GM12878 (cell line): ENCODE measurements around the gene SCN8A. TPM values are rescaled to one million over a fixed set of nuclear protein-coding genes. Genes with fewer than 3 reads are reported as not detected.
"Not testable (repeated sequence)": the region's sequence is repeated elsewhere in the genome, so short reads cannot be mapped to it uniquely, and the experiment has no call there.

Experiments used
- ATAC-seq: fragments of 200-7000 bp; cut with Tn5 transposase; 3 replicates; pipeline ENCODE4 v1.9.1; 2020; ENCODE audit warnings: mild to moderate bottlenecking, moderate library complexity
- BruUV-seq: library from RNA; stranded (reverse); fragments of 400-500 nt; replicated peaks from 2 replicates; lab custom pipeline; 2021; lab: Mats Ljungman, UMichigan
- CTCF ChIA-PET: fragments of 300-600 bp; sonication (Branson Sonifier 250); formaldehyde crosslinking; extraction: SDS; loops from one replicate; lab custom pipeline; 2021; ENCODE audit warnings: inconsistent platforms; lab: Yijun Ruan, JAX
- POLR2A ChIA-PET: fragments of 350-600 bp; formaldehyde crosslinking; extraction: SDS; loops from one replicate; lab custom pipeline; 2021; ENCODE audit warnings: inconsistent platforms; lab: Charles Lee
- RAD21 ChIA-PET: fragments of 300-600 bp; sonication (Branson Sonifier 250); formaldehyde crosslinking; loops from one replicate; lab custom pipeline; 2023; ENCODE audit warnings: antibody characterized with exemption; ENCODE audit not compliant: unreplicated experiment; lab: Charles Lee
- SMC1A ChIA-PET: fragments of 300-600 bp; sonication (Branson Sonifier 250); formaldehyde crosslinking; loops from one replicate; lab custom pipeline; 2023; ENCODE audit not compliant: unreplicated experiment, uncharacterized antibody; lab: Charles Lee
- DNase-seq: peaks from one replicate; pipeline ENCODE4 v3.0.0-alpha.2; 2011; ENCODE audit warnings: low read depth, low spot score
- FAIRE-seq: peaks from 3 replicates; lab custom pipeline; 2011; peaks lifted over from hg19 to GRCh38; lab: Jason Lieb, UNC
- H2AFZ ChIP-seq: 2 replicates; pipeline ENCODE4 v1.6.0; 2011; ENCODE audit warnings: low read depth, low read length, control low read depth; ENCODE audit not compliant: control insufficient read depth
- H3K27ac ChIP-seq: 2 replicates; pipeline ENCODE4 v1.5.1; 2011; ENCODE audit warnings: control low read depth; ENCODE audit not compliant: control insufficient read depth, insufficient read depth
- H3K27me3 ChIP-seq, 2 experiments: replicated peaks in 1 of 2; 2 replicates each; pipeline versions ENCODE4 v1.6.0 to v1.6.1; 2011; ENCODE audit warnings: low read length in 1 of 2; ENCODE audit not compliant: control insufficient read depth in 2 of 2, insufficient read depth in 2 of 2
- H3K36me3 ChIP-seq, 2 experiments: 2 replicates each; pipeline ENCODE4 v1.5.1; 2011; ENCODE audit warnings: low read length in 1 of 2; ENCODE audit not compliant: control insufficient read depth in 2 of 2, insufficient read depth in 2 of 2
- H3K4me1 ChIP-seq: 2 replicates; pipeline ENCODE4 v1.6.1; 2011; ENCODE audit warnings: mild to moderate bottlenecking, low read length, moderate library complexity, mixed read lengths; ENCODE audit not compliant: control insufficient read depth, insufficient read depth
- H3K4me2 ChIP-seq: 2 replicates; pipeline ENCODE4 v1.6.0; 2011; ENCODE audit warnings: control low read depth; ENCODE audit not compliant: control insufficient read depth, insufficient read depth
- H3K4me3 ChIP-seq: fragments of 200-600 bp; sonication (generic); 2 replicates; pipeline ENCODE4 v1.5.1; 2016
- H3K79me2 ChIP-seq: 2 replicates; pipeline ENCODE4 v1.6.0; 2011; ENCODE audit warnings: low read length; ENCODE audit not compliant: control insufficient read depth, insufficient read depth
- H3K9ac ChIP-seq: 2 replicates; pipeline ENCODE4 v1.8.0; 2011; ENCODE audit warnings: low read length, control low read depth, mixed read lengths; ENCODE audit not compliant: control insufficient read depth, insufficient read depth
- H3K9me3 ChIP-seq: replicated peaks from 3 replicates; pipeline ENCODE4 v1.5.1; 2011; ENCODE audit warnings: mild to moderate bottlenecking, low read length; ENCODE audit not compliant: control insufficient read depth, insufficient read depth
- H4K20me1 ChIP-seq: 2 replicates; pipeline ENCODE4 v1.6.0; 2011; ENCODE audit not compliant: control insufficient read depth, insufficient read depth
- ELK1 ChIP-seq: IDR thresholded peaks from 2 replicates; pipeline ENCODE4 v1.6.1; 2012; ENCODE audit warnings: low read depth, low read length, improper control_type of control experiment
- ESRRA ChIP-seq: IDR thresholded peaks from 2 replicates; pipeline ENCODE4 v1.6.1; 2012; ENCODE audit warnings: mild to moderate bottlenecking, low read length, improper control_type of control experiment
- LARP7 ChIP-seq: fragments of 450-650 bp; IDR thresholded peaks from 2 replicates; pipeline ENCODE4 v1.6.1; 2017; ENCODE audit warnings: mild to moderate bottlenecking
- NFYA ChIP-seq: IDR thresholded peaks from 2 replicates; pipeline ENCODE4 v1.6.1; 2011; ENCODE audit warnings: low read depth, mild to moderate bottlenecking, low read length, improper control_type of control experiment, borderline replicate concordance
- RBBP5 ChIP-seq: fragments of 200-600 bp; sonication (generic); conservative IDR thresholded peaks from 2 replicates; pipeline ENCODE4 v1.6.1; 2016
- RUNX3 ChIP-seq: IDR thresholded peaks from 2 replicates; pipeline ENCODE4 v1.6.1; 2012; ENCODE audit warnings: low read length, inconsistent platforms
- TBL1XR1 ChIP-seq: IDR thresholded peaks from 2 replicates; pipeline ENCODE4 v1.6.1; 2012; ENCODE audit warnings: low read depth, low read length, improper control_type of control experiment
- YY1 ChIP-seq: IDR thresholded peaks from 2 replicates; pipeline ENCODE4 v1.6.1; 2011; ENCODE audit warnings: low read depth, mild to moderate bottlenecking, low read length
- WGBS: methylation state at CpG from one replicate; pipeline ENCODE4 v1.1.6; 2016; ENCODE audit warnings: low lambda C conversion rate; ENCODE audit not compliant: insufficient replicate concordance, insufficient coverage; ENCODE audit errors: missing lambda C conversion rate; 5-methylcytosine and 5-hydroxymethylcytosine counted together
- in situ Hi-C: fragments of 300-500 bp; cut with MboI; formaldehyde crosslinking; loops from 9 replicates; pipeline ENCODE4 v1.14.3; 2018; ENCODE audit warnings: mixed read lengths
- intact Hi-C: fragments of 100-400 bp; cut with micrococcal nuclease; formaldehyde crosslinking; loops from one replicate; pipeline ENCODE4 v1.14.2; 2022; ENCODE audit not compliant: unreplicated experiment
- polyA plus RNA-seq, 11 experiments: library from polyadenylated mRNA; depleted of rRNA in 4 of 11; unstranded in 6 of 11; stranded (reverse) in 5 of 11; fragments of >200 nt; fragmentation: Nextera tagmentation in 4 of 11; fragmentation: Illumina TruSeq in 1 of 11; extraction: Ambion mirVana in 4 of 11; extraction: Trizol in 1 of 11; gene quantifications; 1 replicate in 1 of 11; 2 replicates in 10 of 11; pipeline versions ENCODE4 v1.2.1 to v1.2.3, GENCODE V29; 2011 to 2016; ENCODE audit warnings: inconsistent platforms in 2 of 11, missing spikeins in 2 of 11, low read depth in 1 of 11
- total RNA-seq, 4 experiments: library from RNA; depleted of rRNA in 3 of 4; stranded (reverse); fragments of >200 nt in 3 of 4; fragmentation: Illumina TruSeq in 1 of 4; extraction: Trizol in 1 of 4; gene quantifications; 2 replicates each; pipeline versions ENCODE4 v1.2.1 to v1.2.3, GENCODE V29; 2013 to 2021
- TF ChIP-seq, protein P1 (sequence below): IDR thresholded peaks from 2 replicates; pipeline ENCODE4 v1.6.1; 2012; ENCODE audit warnings: low read depth, low read length, improper control_type of control experiment
- TF ChIP-seq, protein P2 (sequence below): fragments of 150-350 bp; IDR thresholded peaks from 2 replicates; pipeline ENCODE4 v1.6.1; 2014; ENCODE audit warnings: mild to moderate bottlenecking, low read depth, low read length

Gene SCN8A
- total and polyA plus RNA-seq, 10 of the 15 experiments (the other 5 are each of a cell fraction or from before 2014, with no cell fraction given) = 0.02 to 0.23 (median 0.06) TPM; not detected in 2

GRCh38 chr12:51829641-51830040 lies 238.6 kb downstream of the SCN8A start:
- H3K4me2 ChIP-seq = no peak overlapping the region
- H3K79me2 ChIP-seq = no peaks in the 10 kb centered on the region
- no peak overlapping the region for H3K27ac ChIP-seq
- no peak overlapping the region for H3K4me3 ChIP-seq
- SMC1A ChIA-PET = no interaction called here
- POLR2A ChIA-PET = no interaction called here
- H2AFZ ChIP-seq = no peak overlapping the region
- H3K27me3 ChIP-seq = peaks cover 2 to 6% of the 10 kb centered on the region in 2 experiments
- no peak for FAIRE-seq
- no peaks in the 10 kb centered on the region for H3K36me3 ChIP-seq
- in situ Hi-C loops (no loop called here), intact Hi-C loops (no loop called here)
- no peaks in the 10 kb centered on the region; the same call in 1 of the 2 replicates for H3K4me1 ChIP-seq
- H3K9ac ChIP-seq = no peak overlapping the region
- TF ChIP-seq RUNX3 (no peak), RBBP5 (no peak), ELK1 (no peak), ESRRA (no peak), LARP7 (no peak), TBL1XR1 (no peak), YY1 (no peak), NFYA (no peak)
- TF ChIP-seq, protein P1, sequence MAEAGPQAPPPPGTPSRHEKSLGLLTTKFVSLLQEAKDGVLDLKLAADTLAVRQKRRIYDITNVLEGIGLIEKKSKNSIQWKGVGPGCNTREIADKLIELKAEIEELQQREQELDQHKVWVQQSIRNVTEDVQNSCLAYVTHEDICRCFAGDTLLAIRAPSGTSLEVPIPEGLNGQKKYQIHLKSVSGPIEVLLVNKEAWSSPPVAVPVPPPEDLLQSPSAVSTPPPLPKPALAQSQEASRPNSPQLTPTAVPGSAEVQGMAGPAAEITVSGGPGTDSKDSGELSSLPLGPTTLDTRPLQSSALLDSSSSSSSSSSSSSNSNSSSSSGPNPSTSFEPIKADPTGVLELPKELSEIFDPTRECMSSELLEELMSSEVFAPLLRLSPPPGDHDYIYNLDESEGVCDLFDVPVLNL = no peak
- TF ChIP-seq, protein P2, sequence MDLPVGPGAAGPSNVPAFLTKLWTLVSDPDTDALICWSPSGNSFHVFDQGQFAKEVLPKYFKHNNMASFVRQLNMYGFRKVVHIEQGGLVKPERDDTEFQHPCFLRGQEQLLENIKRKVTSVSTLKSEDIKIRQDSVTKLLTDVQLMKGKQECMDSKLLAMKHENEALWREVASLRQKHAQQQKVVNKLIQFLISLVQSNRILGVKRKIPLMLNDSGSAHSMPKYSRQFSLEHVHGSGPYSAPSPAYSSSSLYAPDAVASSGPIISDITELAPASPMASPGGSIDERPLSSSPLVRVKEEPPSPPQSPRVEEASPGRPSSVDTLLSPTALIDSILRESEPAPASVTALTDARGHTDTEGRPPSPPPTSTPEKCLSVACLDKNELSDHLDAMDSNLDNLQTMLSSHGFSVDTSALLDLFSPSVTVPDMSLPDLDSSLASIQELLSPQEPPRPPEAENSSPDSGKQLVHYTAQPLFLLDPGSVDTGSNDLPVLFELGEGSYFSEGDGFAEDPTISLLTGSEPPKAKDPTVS = no peak
- H3K9me3 ChIP-seq = no peaks in the 10 kb centered on the region
- no peak for DNase-seq
- 0% methylated on average over 1 of the region's 1 CpG for whole genome bisulfite sequencing
- CTCF ChIA-PET = no interaction called here
- RAD21 ChIA-PET = no interaction called here
- no peak for ATAC-seq
- BruUV-seq = no TSS peak
- no peaks in the 10 kb centered on the region for H4K20me1 ChIP-seq

GRCh38 chr12:51831817-51832216 lies 240.8 kb downstream of the SCN8A start:
- CTCF ChIA-PET, ATAC-seq, SMC1A ChIA-PET: not testable (repeated sequence)

More at GRCh38 chr12:51831817-51832216, 240.8 kb downstream of the SCN8A start:
- H3K27ac ChIP-seq, BruUV-seq, H3K9ac ChIP-seq, H4K20me1 ChIP-seq, H3K27me3 ChIP-seq, H3K79me2 ChIP-seq, H3K9me3 ChIP-seq, H3K4me3 ChIP-seq, in situ Hi-C loops, H2AFZ ChIP-seq, intact Hi-C loops, FAIRE-seq, POLR2A ChIA-PET, H3K36me3 ChIP-seq, H3K4me2 ChIP-seq, H3K4me1 ChIP-seq, DNase-seq, RAD21 ChIA-PET: not testable (repeated sequence)
- 37% methylated on average over 5 of the region's 5 CpGs for WGBS
